Neural progenitor cell (in vitro differentiated cells): ENCODE results near the gene MACROH2A1. TPM values are rescaled to one million over a fixed set of nuclear protein-coding genes. Genes with fewer than 3 reads are reported as not detected.
A peak's percentile ranks its signal among the peaks of the same experiment; 100 is the strongest.

Experiments used
- DNase-seq: peaks from one replicate; pipeline ENCODE4 v3.0.0-alpha.2; 2016; ENCODE audit warnings: low spot score
- H2AFZ ChIP-seq: fragments of 200-600 bp; sonication (generic); replicated peaks from 2 replicates; pipeline ENCODE4 v1.6.1; 2016; ENCODE audit warnings: antibody characterized with exemption
- H3F3A ChIP-seq: fragments of 200-600 bp; sonication (generic); 2 replicates; pipeline ENCODE4 v1.6.1; 2016; ENCODE audit warnings: antibody characterized with exemption, low read depth
- H3K27ac ChIP-seq: fragments of 200-600 bp; sonication (generic); 2 replicates; pipeline ENCODE4 v1.5.1; 2016; ENCODE audit warnings: mild to moderate bottlenecking
- H3K27me3 ChIP-seq: fragments of 200-600 bp; sonication (generic); 2 replicates; pipeline ENCODE4 v1.6.1; 2016; ENCODE audit warnings: mild to moderate bottlenecking, moderate library complexity
- H3K36me3 ChIP-seq: fragments of 200-600 bp; sonication (generic); 2 replicates; pipeline ENCODE4 v1.5.1; 2016
- H3K4me1 ChIP-seq: fragments of 200-600 bp; sonication (generic); 2 replicates; pipeline ENCODE4 v1.6.1; 2016; ENCODE audit warnings: mixed run types
- H3K4me2 ChIP-seq: fragments of 200-600 bp; sonication (generic); 2 replicates; pipeline ENCODE4 v1.6.1; 2016
- H3K4me3 ChIP-seq: fragments of 200-600 bp; sonication (generic); 2 replicates; pipeline ENCODE4 v1.5.1; 2016
- H3K79me2 ChIP-seq: fragments of 200-600 bp; sonication (generic); 2 replicates; pipeline ENCODE4 v1.6.1; 2016; ENCODE audit warnings: low read depth
- H3K9ac ChIP-seq: fragments of 200-600 bp; sonication (generic); 2 replicates; pipeline ENCODE4 v1.6.1; 2016
- H3K9me3 ChIP-seq: fragments of 200-600 bp; sonication (generic); 2 replicates; pipeline ENCODE4 v1.5.1; 2016; ENCODE audit warnings: low read depth
- H4K20me1 ChIP-seq: fragments of 200-600 bp; sonication (generic); 2 replicates; pipeline ENCODE4 v1.6.1; 2016; ENCODE audit warnings: low read depth
- H3K27ac Mint-ChIP-seq: 3 replicates; pipeline ENCODE4 v1.8.0; 2021; ENCODE audit warnings: mixed read lengths
- H3K27me3 Mint-ChIP-seq: 2 replicates; pipeline ENCODE4 v1.8.0; 2022; ENCODE audit warnings: low read depth, mild to moderate bottlenecking, inconsistent platforms, moderate library complexity, mixed read lengths; ENCODE audit not compliant: insufficient read depth
- H3K36me3 Mint-ChIP-seq: 3 replicates; pipeline ENCODE4 v1.8.0; 2021; ENCODE audit warnings: mixed read lengths
- H3K4me1 Mint-ChIP-seq: 3 replicates; pipeline ENCODE4 v1.8.0; 2021; ENCODE audit warnings: mixed read lengths
- H3K4me3 Mint-ChIP-seq: 3 replicates; pipeline ENCODE4 v1.8.0; 2021; ENCODE audit warnings: mild to moderate bottlenecking, moderate library complexity, mixed read lengths
- H3K9me3 Mint-ChIP-seq: 3 replicates; pipeline ENCODE4 v1.8.0; 2020; ENCODE audit warnings: mixed read lengths
- CTCF ChIP-seq: fragments of 200-600 bp; sonication (generic); IDR thresholded peaks from 2 replicates; pipeline ENCODE4 v1.5.1; 2017; ENCODE audit warnings: antibody characterized with exemption, mild to moderate bottlenecking
- EZH2 ChIP-seq: fragments of 200-600 bp; sonication (generic); IDR thresholded peaks from 2 replicates; pipeline ENCODE4 v1.6.1; 2017; ENCODE audit warnings: antibody characterized with exemption, mild to moderate bottlenecking, moderate library complexity
- EZH2phosphoT487 ChIP-seq: fragments of 200-600 bp; sonication (generic); IDR thresholded peaks from 2 replicates; pipeline ENCODE4 v1.6.1; 2017; ENCODE audit warnings: antibody characterized with exemption
- total RNA-seq: library from RNA; depleted of rRNA; stranded (reverse); fragments of >200 nt; gene quantifications from 2 replicates; pipeline ENCODE4 v1.2.3, GENCODE V29; 2015; ENCODE audit warnings: low replicate concordance

The MACROH2A1 gene
- total RNA-seq, 1 donor from 2014 or later = 179 TPM

- Mint-ChIP-seq H3K27ac (no peak overlapping the region), H3K27me3 (peaks cover 2% of the 10 kb centered on the region), H3K9me3 (no peaks in the 10 kb centered on the region), H3K4me3 (no peak overlapping the region), H3K36me3 (peaks cover 37% of the 10 kb centered on the region), H3K4me1 (no peaks in the 10 kb centered on the region)
- Histone ChIP-seq H3K4me2 (no peak overlapping the region), H3K36me3 (no peaks in the 10 kb centered on the region), H3F3A (no peaks in the 10 kb centered on the region), H3K9ac (no peak overlapping the region), H3K27ac (no peak overlapping the region), H2AFZ (no peak overlapping the region), H3K9me3 (no peaks in the 10 kb centered on the region), H3K4me1 (no peaks in the 10 kb centered on the region), H3K27me3 (no peaks in the 10 kb centered on the region), H4K20me1 (peaks cover 79% of the 10 kb centered on the region), H3K79me2 (peaks cover 14% of the 10 kb centered on the region), H3K4me3 (no peak overlapping the region)
- DNase-seq = no peak
- TF ChIP-seq EZH2phosphoT487 = no peak
- TF ChIP-seq EZH2 = no peak
- TF ChIP-seq CTCF = no peak
These were observed 15.1 kb downstream of the MACROH2A1 start for GRCh38 chr5:135383803-135384495.

- Histone ChIP-seq H3K27ac (no peak overlapping the region), H3K79me2 (peaks cover 7% of the 10 kb centered on the region), H3K9ac (no peak overlapping the region), H4K20me1 (peaks cover 79% of the 10 kb centered on the region), H3K4me2 (no peak overlapping the region), H3K9me3 (no peaks in the 10 kb centered on the region), H2AFZ (no peak overlapping the region), H3F3A (no peaks in the 10 kb centered on the region), H3K4me1 (no peaks in the 10 kb centered on the region), H3K4me3 (no peak overlapping the region), H3K27me3 (no peaks in the 10 kb centered on the region), H3K36me3 (no peaks in the 10 kb centered on the region)
- no peak for DNase-seq
- Mint-ChIP-seq H3K27ac (peak overlapping the region; percentile 29), H3K36me3 (peaks cover 34% of the 10 kb centered on the region), H3K9me3 (no peaks in the 10 kb centered on the region), H3K27me3 (peaks cover 2% of the 10 kb centered on the region), H3K4me1 (no peaks in the 10 kb centered on the region), H3K4me3 (no peak overlapping the region)
- TF ChIP-seq CTCF (no peak), EZH2 (no peak), EZH2phosphoT487 (no peak)
These were observed 16.1 kb downstream of the MACROH2A1 start for GRCh38 chr5:135382981-135383380.

- H3K9me3 Mint-ChIP-seq = no peaks in the 10 kb centered on the region
- peaks cover 71% of the 10 kb centered on the region for H4K20me1 ChIP-seq
- H3K4me2 ChIP-seq = no peak overlapping the region
- no peaks in the 10 kb centered on the region for H3K36me3 ChIP-seq
- H3K27me3 ChIP-seq = no peaks in the 10 kb centered on the region
- peaks cover 7% of the 10 kb centered on the region for H3K79me2 ChIP-seq
- H3K9ac ChIP-seq = no peak overlapping the region
- no peak for DNase-seq
- no peak for TF ChIP-seq EZH2
- TF ChIP-seq CTCF = no peak
- TF ChIP-seq EZH2phosphoT487 = no peak
- no peak overlapping the region for H3K27ac Mint-ChIP-seq
- peaks cover under 1% of the 10 kb centered on the region for H3K27me3 Mint-ChIP-seq
- H3K27ac ChIP-seq = no peak overlapping the region
- H3K4me3 ChIP-seq = no peak overlapping the region
- H2AFZ ChIP-seq = no peak overlapping the region
- no peaks in the 10 kb centered on the region for H3K4me1 Mint-ChIP-seq
- H3K4me1 ChIP-seq = no peaks in the 10 kb centered on the region
- H3K4me3 Mint-ChIP-seq = no peak overlapping the region
- no peaks in the 10 kb centered on the region for H3F3A ChIP-seq
- H3K36me3 Mint-ChIP-seq = peaks cover 35% of the 10 kb centered on the region
- H3K9me3 ChIP-seq = no peaks in the 10 kb centered on the region
These were observed 16.8 kb downstream of the MACROH2A1 start for GRCh38 chr5:135382106-135382790.
